Neural cell (in vitro differentiated cells): ENCODE measurements around the gene SLC44A4. TPM values are rescaled to one million over a fixed set of nuclear protein-coding genes. Genes with fewer than 3 reads are reported as not detected.
"Not testable (repeated sequence)": the region's sequence is repeated elsewhere in the genome, so short reads cannot be mapped to it uniquely, and the experiment has no call there.

ENCODE experiments used
- H2AFZ ChIP-seq: fragments of 200-600, 300-800 bp; sonication (generic), shearing (Covaris generic); 2 replicates; pipeline ENCODE4 v1.6.0; 2014; ENCODE audit warnings: low read depth, mild to moderate bottlenecking, antibody characterized with exemption, low read length, moderate library complexity
- H3F3A ChIP-seq: fragments of 200-600 bp; shearing (Covaris generic); 2 replicates; pipeline ENCODE4 v1.6.1; 2016; ENCODE audit warnings: mild to moderate bottlenecking, moderate library complexity, mixed read lengths, antibody characterized with exemption, low read length; ENCODE audit not compliant: insufficient read depth, poor library complexity, severe bottlenecking
- H3K27ac ChIP-seq: fragments of 200-600, 300-800 bp; sonication (generic), shearing (Covaris generic); 2 replicates; pipeline ENCODE4 v1.5.1; 2014; ENCODE audit warnings: mild to moderate bottlenecking, low read length, moderate library complexity
- H3K27me3 ChIP-seq: fragments of 300-800, 200-600 bp; sonication (generic), shearing (Covaris generic); 2 replicates; pipeline ENCODE4 v1.6.0; 2014; ENCODE audit warnings: mild to moderate bottlenecking, low read depth, low read length, moderate library complexity; ENCODE audit not compliant: insufficient read depth
- H3K36me3 ChIP-seq: fragments of 300-800, 200-600 bp; sonication (generic), shearing (Covaris generic); 2 replicates; pipeline ENCODE4 v1.5.1; 2014; ENCODE audit warnings: mild to moderate bottlenecking, antibody characterized with exemption, low read length, moderate library complexity; ENCODE audit not compliant: insufficient read depth
- H3K4me2 ChIP-seq: fragments of 300-800, 200-600 bp; sonication (generic), shearing (Covaris generic); 2 replicates; pipeline ENCODE4 v1.6.0; 2014; ENCODE audit warnings: mild to moderate bottlenecking, low read length
- H3K4me3 ChIP-seq: fragments of 300-800, 200-600 bp; sonication (generic), shearing (Covaris generic); 2 replicates; pipeline ENCODE4 v1.5.1; 2014; ENCODE audit warnings: mild to moderate bottlenecking, low read length, moderate library complexity
- H3K79me2 ChIP-seq: fragments of 200-600 bp; shearing (Covaris generic); replicated peaks from 2 replicates; pipeline ENCODE4 v1.6.0; 2014; ENCODE audit warnings: mild to moderate bottlenecking, low read length, moderate library complexity; ENCODE audit not compliant: insufficient read depth
- H3K9ac ChIP-seq: fragments of 300-800, 200-600 bp; sonication (generic), shearing (Covaris generic); 2 replicates; pipeline ENCODE4 v1.6.1; 2016; ENCODE audit warnings: mild to moderate bottlenecking, low read length, mixed read lengths
- H3K9me2 ChIP-seq: fragments of 200-600 bp; shearing (Covaris generic); 2 replicates; pipeline ENCODE4 v1.6.1; 2016; ENCODE audit warnings: mild to moderate bottlenecking, low read length, mixed read lengths; ENCODE audit not compliant: insufficient read depth
- H3K9me3 ChIP-seq: fragments of 200-600, 300-800 bp; sonication (generic), shearing (Covaris generic); 2 replicates; pipeline ENCODE4 v1.6.1; 2016; ENCODE audit warnings: mild to moderate bottlenecking, mixed run types, low read length, moderate library complexity, mixed read lengths
- H4K20me1 ChIP-seq: fragments of 200-600 bp; shearing (Covaris generic); 2 replicates; pipeline ENCODE4 v1.6.1; 2016; ENCODE audit warnings: mild to moderate bottlenecking, mixed run types; ENCODE audit not compliant: insufficient read depth
- CTCF ChIP-seq: fragments of 450-650 bp; IDR thresholded peaks from 2 replicates; pipeline ENCODE4 v1.5.1; 2014; ENCODE audit warnings: antibody characterized with exemption, mild to moderate bottlenecking, moderate library complexity; ENCODE audit not compliant: poor library complexity, severe bottlenecking
- EP300 ChIP-seq: fragments of 450-650 bp; conservative IDR thresholded peaks from 2 replicates; pipeline ENCODE4 v1.6.1; 2014; ENCODE audit warnings: antibody characterized with exemption, mild to moderate bottlenecking, moderate library complexity; ENCODE audit not compliant: poor library complexity, severe bottlenecking
- EZH2 ChIP-seq: fragments of 200-600, 300-800 bp; shearing (Covaris generic), sonication (generic); IDR thresholded peaks from 2 replicates; pipeline ENCODE4 v1.6.1; 2014; ENCODE audit warnings: antibody characterized with exemption, low read length, borderline replicate concordance, mild to moderate bottlenecking; ENCODE audit not compliant: insufficient read depth, poor library complexity, severe bottlenecking
- MXI1 ChIP-seq: fragments of 450-650 bp; conservative IDR thresholded peaks from 2 replicates; pipeline ENCODE4 v1.6.1; 2014; ENCODE audit warnings: antibody characterized with exemption, mild to moderate bottlenecking; ENCODE audit not compliant: poor library complexity, severe bottlenecking
- POLR2AphosphoS5 ChIP-seq: IDR thresholded peaks from 2 replicates; pipeline ENCODE4 v1.6.1; 2012
- RAD21 ChIP-seq: fragments of 450-650 bp; conservative IDR thresholded peaks from 2 replicates; pipeline ENCODE4 v1.6.1; 2014; ENCODE audit warnings: antibody characterized with exemption, mild to moderate bottlenecking, moderate library complexity
- SMC3 ChIP-seq: fragments of 450-650 bp; conservative IDR thresholded peaks from 2 replicates; pipeline ENCODE4 v1.6.1; 2014; ENCODE audit warnings: antibody characterized with exemption, mild to moderate bottlenecking, moderate library complexity; ENCODE audit not compliant: poor library complexity
- TAF1 ChIP-seq: IDR thresholded peaks from 2 replicates; pipeline ENCODE4 v1.6.1; 2012; ENCODE audit warnings: low read depth
- polyA plus RNA-seq: library from polyadenylated mRNA; depleted of rRNA; stranded (reverse); fragments of >200 nt; gene quantifications from 2 replicates; pipeline ENCODE4 v1.2.3, GENCODE V29; 2014
- TF ChIP-seq, protein P1 (sequence below): IDR thresholded peaks from 2 replicates; pipeline ENCODE4 v1.6.1; 2012; ENCODE audit warnings: borderline replicate concordance

The SLC44A4 gene
- polyA plus RNA-seq, 1 donor from 2014 or later: 0.09 TPM

GRCh38 chr6:31826793-31827285 lies 52.0 kb downstream of the SLC44A4 start:
- H3F3A ChIP-seq: peaks cover 3% of the 10 kb centered on the region
- peak overlapping the region; percentile 63 for H3K9ac ChIP-seq
- peak overlapping the region; percentile 80 for H3K27ac ChIP-seq
- no peaks in the 10 kb centered on the region for H3K27me3 ChIP-seq
- H2AFZ ChIP-seq: peak overlapping the region; percentile 69
- TF ChIP-seq EP300: no peak
- TF ChIP-seq CTCF: no peak
- TF ChIP-seq EZH2: no peak
- TF ChIP-seq RAD21: no peak
- no peak for TF ChIP-seq SMC3
- TF ChIP-seq MXI1: no peak
- TF ChIP-seq TAF1: no peak
- no peak for TF ChIP-seq POLR2AphosphoS5
- TF ChIP-seq, protein P1, sequence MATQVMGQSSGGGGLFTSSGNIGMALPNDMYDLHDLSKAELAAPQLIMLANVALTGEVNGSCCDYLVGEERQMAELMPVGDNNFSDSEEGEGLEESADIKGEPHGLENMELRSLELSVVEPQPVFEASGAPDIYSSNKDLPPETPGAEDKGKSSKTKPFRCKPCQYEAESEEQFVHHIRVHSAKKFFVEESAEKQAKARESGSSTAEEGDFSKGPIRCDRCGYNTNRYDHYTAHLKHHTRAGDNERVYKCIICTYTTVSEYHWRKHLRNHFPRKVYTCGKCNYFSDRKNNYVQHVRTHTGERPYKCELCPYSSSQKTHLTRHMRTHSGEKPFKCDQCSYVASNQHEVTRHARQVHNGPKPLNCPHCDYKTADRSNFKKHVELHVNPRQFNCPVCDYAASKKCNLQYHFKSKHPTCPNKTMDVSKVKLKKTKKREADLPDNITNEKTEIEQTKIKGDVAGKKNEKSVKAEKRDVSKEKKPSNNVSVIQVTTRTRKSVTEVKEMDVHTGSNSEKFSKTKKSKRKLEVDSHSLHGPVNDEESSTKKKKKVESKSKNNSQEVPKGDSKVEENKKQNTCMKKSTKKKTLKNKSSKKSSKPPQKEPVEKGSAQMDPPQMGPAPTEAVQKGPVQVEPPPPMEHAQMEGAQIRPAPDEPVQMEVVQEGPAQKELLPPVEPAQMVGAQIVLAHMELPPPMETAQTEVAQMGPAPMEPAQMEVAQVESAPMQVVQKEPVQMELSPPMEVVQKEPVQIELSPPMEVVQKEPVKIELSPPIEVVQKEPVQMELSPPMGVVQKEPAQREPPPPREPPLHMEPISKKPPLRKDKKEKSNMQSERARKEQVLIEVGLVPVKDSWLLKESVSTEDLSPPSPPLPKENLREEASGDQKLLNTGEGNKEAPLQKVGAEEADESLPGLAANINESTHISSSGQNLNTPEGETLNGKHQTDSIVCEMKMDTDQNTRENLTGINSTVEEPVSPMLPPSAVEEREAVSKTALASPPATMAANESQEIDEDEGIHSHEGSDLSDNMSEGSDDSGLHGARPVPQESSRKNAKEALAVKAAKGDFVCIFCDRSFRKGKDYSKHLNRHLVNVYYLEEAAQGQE: no peak
- peaks cover 24% of the 10 kb centered on the region for H3K79me2 ChIP-seq
- peak overlapping the region; percentile 89 for H3K4me2 ChIP-seq
- no peaks in the 10 kb centered on the region for H3K9me3 ChIP-seq
- H3K4me3 ChIP-seq: peak overlapping the region; percentile 69
- H3K36me3 ChIP-seq: no peaks in the 10 kb centered on the region
- no peaks in the 10 kb centered on the region for H3K9me2 ChIP-seq
- H4K20me1 ChIP-seq: no peaks in the 10 kb centered on the region

DNA sequence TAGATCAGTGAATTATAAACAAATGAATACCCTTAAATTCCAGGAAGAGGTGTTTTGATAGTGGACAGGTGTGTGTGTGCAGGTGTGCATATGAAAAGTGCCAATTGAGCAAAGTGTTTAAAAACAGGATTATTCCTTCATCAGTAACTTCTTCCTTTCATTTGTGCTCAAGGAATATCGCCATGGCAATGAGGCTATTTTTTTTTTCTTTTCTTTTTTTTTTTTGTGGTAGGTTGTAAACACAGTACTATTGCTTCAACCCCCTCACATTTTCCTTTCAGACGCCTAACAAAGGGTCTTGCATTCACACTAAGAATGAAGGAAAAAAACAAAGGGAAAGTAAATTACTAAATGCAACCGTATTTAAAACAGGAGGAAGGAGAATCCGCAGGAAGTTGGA lies 53.2 kb downstream of the SLC44A4 start:
- Histone ChIP-seq H3K4me2 (no peak overlapping the region), H4K20me1 (no peaks in the 10 kb centered on the region), H3K79me2 (peaks cover 11% of the 10 kb centered on the region), H3K36me3 (no peaks in the 10 kb centered on the region), H3K4me3 (no peak overlapping the region), H3K9me3 (no peaks in the 10 kb centered on the region), H2AFZ (no peak overlapping the region), H3K27ac (no peak overlapping the region), H3K9me2 (no peaks in the 10 kb centered on the region), H3F3A (peaks cover 3% of the 10 kb centered on the region), H3K9ac (no peak overlapping the region), H3K27me3 (no peaks in the 10 kb centered on the region)
- no peak for TF ChIP-seq CTCF
- TF ChIP-seq, protein P1: no peak
- no peak for TF ChIP-seq MXI1
- no peak for TF ChIP-seq TAF1
- TF ChIP-seq RAD21: no peak
- TF ChIP-seq SMC3: no peak
- TF ChIP-seq EP300: no peak
- no peak for TF ChIP-seq POLR2AphosphoS5
- TF ChIP-seq EZH2: no peak

DNA sequence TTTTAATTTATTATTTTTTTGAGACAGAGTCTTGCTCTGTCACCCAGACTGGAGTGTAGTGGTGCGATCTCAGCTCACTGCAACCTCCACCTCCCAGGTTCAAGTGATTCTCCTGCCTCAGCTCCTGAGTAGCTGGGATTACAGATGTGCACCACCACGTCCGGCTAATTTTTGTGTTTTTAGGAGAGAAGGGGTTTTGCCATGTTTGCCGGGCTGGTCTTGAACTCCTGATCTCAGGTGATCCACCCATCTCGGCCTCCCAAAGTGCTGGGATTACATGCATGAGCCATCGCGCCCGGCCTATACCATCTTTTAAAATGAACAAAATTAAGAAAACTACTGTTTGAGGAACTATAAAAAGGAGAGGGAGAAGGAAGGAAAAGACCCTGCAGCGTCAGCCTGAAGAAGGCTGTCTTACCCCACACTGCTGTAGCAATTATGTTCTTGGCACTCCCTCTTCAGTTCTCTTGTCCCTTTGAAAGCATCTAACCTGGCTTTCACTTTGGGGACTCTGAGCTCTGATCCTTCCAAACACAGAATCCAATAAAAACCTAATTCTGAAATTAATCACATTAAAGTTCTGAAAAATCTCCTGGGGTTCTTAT lies 55.1 kb downstream of the SLC44A4 start:
- not testable (repeated sequence) for H3K79me2 ChIP-seq, H3F3A ChIP-seq, H2AFZ ChIP-seq, H4K20me1 ChIP-seq, H3K9me2 ChIP-seq, H3K27me3 ChIP-seq, H3K36me3 ChIP-seq, H3K9me3 ChIP-seq, H3K4me2 ChIP-seq, H3K9ac ChIP-seq, H3K4me3 ChIP-seq, H3K27ac ChIP-seq
